Activated T-cell treated with anti-CD3 and anti-CD28 coated beads for 4 hours (primary cell): ENCODE data around the gene FILIP1L.

Experiments
- DNase-seq: peaks from one replicate; pipeline ENCODE4 v3.0.0-alpha.2; 2020

FILIP1L gene

GRCh38 chr3:99881121-99881524, 233.2 kb downstream of the FILIP1L start:
- no peak for DNase-seq

DNA sequence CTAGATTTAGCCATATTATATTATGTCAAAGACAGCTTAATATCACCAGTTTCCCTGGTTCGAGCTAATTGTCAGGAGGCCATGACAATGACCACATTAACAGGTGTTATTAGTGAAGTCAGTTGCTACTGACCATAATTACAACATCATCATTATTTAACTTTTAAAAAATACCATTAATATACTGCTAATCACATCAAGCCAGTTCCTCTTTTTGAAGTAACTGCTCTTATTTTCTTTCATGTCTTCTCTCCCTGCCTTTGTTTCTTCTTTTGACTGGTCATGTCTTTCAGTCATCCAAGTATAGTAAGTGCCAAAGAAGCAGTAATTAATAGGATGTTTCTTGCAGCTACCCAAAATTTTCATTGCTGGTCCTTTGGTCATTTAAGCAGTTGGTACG, 235.0 kb downstream of the FILIP1L start:
- no peak for DNase-seq

DNA sequence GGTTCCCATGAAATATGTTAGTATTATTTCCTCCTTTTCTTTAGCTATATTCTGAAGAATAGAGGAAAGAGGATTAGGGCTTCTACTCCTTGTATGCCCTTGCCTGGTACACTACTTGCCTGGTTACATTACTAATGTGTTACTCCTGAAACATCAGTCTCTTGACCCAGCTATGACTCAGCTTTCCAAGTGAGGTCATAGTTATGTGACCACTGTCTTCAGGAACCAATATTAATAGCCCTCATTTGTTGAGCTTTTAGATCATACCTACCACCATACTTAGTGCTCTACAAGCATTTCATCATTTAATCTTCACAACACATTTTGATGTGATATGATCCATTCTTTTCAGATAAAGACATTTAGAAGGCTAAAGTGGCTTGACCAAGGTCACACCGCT, 236.3 kb downstream of the FILIP1L start:
- no peak for DNase-seq

GRCh38 chr3:99877031-99877579, 237.2 kb downstream of the FILIP1L start:
- no peak for DNase-seq

- DNase-seq: peak; percentile 55
These were observed 238.1 kb downstream of the FILIP1L start for GRCh38 chr3:99875929-99876841.

DNA sequence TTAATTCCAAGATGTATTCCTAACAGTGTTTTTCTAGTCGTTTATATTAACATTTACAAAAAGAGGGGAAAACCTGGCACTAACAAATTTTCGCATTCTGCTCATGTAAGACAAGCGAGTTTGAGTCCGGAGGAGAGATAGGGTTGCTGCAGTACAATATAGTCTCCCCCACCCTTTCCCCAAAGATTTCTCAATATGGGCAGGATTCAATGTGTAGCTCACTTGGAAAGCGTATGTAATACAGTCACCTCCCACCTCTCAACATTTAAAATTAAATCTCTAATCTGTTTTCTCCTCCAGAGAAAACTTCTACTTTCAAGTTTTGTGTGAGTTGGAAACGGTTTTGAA, 238.7 kb downstream of the FILIP1L start:
- no peak for DNase-seq

DNA sequence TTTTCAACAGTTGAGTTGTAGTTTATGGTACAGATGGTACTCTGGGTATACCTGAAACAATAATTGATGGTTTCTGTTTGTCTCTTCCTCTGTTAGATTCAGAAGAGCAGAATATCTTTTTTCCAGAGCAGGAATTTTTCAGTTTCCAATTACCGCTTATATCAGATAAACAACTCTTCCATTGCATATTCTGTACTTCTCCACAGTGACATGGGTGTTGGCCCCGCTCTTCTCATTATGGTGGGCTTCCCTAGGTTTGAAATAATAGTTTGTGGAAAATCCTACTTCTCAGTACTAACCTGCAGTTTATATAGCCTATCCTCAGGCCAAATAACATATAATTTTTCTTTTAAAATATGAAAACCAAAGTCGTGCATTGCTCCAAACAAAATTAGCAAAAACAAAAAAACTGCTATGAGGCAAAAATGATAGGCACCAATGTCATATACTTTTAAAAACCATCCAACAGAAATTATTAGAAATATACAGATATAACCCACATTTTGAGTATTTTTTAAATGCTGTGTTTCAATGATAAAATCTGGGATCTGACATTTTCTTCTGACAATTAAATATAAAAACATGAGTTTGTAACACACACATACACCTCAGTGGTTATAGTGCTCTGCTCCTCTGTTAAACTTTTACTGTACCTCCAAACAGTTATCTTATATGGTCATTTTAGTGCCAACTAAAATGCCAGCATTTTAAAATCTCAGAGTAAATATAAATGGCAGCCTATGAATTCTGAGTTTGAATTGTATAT, 239.9 kb downstream of the FILIP1L start:
- DNase-seq: no peak

DNA sequence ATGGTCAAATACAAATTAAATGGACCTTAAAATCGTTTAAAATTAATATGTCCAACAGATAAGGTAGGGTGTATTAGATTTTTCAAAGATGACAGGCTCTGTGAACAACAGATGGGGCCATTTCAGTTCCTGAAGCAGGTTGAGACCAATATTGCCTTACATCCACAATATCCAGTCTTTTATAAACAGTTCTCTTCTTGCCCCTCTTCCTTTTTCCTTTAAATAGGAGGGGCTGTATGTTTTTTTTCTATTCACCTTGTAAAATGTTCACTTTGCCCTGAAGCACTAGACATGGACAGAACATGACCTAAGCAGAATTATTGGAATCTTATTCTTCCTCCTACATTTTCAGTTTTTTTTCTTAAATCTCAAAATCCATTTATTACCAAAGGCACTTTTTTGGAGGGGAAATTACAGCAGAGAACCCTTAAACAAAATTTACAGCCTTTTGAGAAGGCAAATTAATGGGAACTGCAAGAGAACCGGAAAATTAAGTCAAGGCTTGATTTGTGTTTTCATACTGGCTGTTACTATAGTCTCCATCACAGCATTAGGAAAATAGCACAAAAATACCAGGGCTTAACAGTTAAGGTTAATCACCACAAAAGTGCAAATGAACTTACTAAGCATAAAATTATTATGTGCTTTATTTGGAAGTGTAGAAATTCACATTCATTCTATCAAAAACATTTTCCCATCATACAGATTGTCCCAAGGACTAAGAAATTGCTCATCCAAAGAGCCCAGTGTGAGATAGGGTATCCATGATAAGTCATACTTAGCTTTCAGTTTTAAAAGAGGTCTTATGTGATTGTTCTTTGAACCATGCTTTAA, 240.8 kb downstream of the FILIP1L start:
- DNase-seq: no peak

- DNase-seq: no peak
These were observed 241.4 kb downstream of the FILIP1L start for GRCh38 chr3:99872923-99873254.

- no peak for DNase-seq
These were observed 242.9 kb downstream of the FILIP1L start for GRCh38 chr3:99871231-99872045.

- no peak for DNase-seq
These were observed 243.6 kb downstream of the FILIP1L start for GRCh38 chr3:99870712-99871111.

GRCh38 chr3:99869621-99870020, 244.7 kb downstream of the FILIP1L start:
- no peak for DNase-seq

DNA sequence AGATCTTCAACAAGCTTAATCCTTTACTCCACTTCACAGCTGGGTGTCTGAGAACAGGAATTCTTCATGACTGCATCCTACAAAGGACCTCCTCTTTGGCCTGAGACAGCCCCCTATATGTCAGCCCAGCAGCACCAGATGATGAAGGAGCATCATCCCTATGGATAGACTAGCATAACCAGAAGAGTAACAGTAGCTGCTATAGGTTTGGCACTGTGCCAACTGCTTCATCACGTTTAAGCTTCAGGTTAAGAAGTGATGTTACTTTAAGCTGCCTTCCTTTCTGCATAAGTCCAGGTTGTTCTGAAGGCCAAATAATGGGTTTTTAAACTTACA, 246.0 kb downstream of the FILIP1L start:
- DNase-seq: no peak

DNA sequence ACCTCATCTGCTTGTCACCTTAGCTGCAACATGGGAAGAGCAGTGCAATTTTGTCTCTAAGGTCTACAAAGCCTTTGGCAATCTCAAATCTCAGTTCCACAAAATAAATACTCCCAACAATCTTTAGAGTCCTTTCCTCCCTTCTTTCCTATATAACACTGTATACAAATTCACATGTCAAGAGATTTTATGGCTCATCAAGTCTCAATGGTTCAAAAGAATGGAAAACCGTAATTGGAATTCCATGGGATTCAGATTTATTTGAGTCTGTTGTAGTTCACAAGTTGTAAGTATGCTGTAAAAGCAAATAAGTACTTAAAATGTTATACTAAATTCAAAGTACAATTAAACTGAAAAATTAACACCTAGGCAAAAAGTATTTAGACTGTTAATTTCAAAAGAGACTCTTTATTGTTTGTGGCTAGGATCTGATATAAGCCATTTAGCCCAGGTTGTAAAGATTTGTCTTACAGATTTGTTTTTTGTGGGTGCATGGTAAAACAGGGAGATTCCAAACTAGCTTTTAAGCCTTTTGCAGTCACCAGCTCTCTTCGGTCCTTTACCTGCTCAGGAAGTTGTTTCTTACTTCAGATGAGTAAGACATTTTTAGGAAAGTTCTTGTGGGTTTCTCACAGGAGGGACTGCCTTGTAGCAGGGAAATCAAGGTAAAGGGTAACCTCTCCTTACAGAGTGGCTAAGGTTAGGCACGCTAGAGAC, 246.5 kb downstream of the FILIP1L start:
- no peak for DNase-seq

GRCh38 chr3:99866261-99866761, 248.0 kb downstream of the FILIP1L start:
- DNase-seq: no peak

GRCh38 chr3:99865321-99865720, 249.0 kb downstream of the FILIP1L start:
- DNase-seq: no peak

DNA sequence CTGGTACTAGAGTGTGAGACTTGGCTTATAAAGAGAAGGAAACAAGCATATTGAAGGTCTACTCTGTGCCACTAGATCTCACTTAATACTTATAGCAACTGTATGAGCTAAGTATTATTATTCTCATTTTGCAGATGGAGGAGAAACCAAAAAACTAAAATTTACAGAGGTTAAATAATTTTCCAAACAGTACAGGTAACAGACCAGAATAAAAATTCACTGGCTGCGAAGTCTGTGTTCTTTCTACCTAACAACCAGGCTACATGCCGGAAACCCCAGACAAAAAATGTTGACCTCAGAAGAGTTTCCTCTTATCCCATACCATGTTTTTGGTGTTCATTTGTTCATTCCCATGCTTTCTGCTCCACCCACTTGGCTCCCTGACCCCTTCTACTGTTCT, 250.0 kb downstream of the FILIP1L start:
- no peak for DNase-seq

GRCh38 chr3:99863588-99863987, 250.7 kb downstream of the FILIP1L start:
- DNase-seq: no peak

DNA sequence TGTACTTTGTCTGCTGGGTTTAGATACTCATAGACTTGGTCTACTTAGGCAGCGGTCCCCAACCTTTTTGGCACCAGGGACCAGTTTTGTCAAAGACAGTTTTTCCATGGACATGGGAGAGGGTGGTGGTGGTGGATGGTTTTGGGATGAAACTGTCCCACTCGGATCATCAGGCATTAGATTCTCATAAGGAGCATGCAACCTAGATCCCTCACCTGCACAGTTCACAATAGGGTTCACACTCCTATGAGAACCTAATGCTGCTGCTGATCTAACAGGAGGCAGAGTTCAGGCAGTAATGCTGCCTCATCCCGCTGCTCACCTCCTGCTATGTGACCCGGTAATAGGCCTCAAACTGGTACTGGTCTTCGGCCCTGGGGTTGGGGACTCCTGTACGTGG, 251.3 kb downstream of the FILIP1L start:
- no peak for DNase-seq

DNA sequence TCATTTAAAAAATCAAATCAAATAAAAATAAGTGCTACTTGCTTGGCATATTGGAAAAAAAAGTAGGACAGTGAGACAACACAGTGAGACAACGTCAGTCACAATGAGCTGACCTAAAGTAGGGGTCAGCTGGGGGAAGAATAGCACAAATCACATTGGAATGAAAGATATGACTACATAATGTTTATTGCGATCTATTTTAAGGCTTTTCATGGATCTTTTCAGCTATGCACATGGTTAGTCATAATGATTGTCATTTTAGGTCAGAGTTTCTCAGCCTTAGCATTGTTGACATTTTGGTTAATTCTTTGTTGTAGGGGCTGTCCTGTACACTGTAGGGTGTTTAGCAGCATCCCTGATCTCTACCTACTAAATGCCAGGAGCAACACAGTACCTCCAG, 252.1 kb downstream of the FILIP1L start:
- DNase-seq: no peak

- DNase-seq: no peak
These were observed 253.1 kb downstream of the FILIP1L start for GRCh38 chr3:99861216-99861615.

- DNase-seq: no peak
These were observed 254.5 kb downstream of the FILIP1L start for GRCh38 chr3:99859825-99860224.
